Measurements from ENCODE around the gene EEFSEC.

DNA sequence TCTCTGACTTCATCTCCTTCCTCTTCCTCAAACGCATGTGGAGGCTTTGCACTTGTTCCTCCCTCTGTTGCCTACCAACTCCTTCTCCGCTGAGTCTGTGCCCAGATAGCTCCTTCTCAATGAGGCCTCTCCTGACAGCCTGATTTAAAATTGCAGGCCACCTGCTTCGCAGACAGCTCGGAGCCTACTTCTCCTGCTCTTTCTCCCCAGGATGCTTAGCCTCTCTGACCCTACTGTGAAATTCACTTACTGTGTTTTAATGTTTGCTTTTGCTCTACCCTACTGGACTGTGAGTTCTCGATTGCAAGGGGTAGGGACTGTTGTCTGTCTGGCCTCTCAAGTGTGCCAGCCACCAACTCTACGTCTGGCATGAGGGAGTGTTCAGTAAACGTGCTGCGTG is 83.4 kb downstream of the EEFSEC start:
- TF ChIP-seq, protein P1, sequence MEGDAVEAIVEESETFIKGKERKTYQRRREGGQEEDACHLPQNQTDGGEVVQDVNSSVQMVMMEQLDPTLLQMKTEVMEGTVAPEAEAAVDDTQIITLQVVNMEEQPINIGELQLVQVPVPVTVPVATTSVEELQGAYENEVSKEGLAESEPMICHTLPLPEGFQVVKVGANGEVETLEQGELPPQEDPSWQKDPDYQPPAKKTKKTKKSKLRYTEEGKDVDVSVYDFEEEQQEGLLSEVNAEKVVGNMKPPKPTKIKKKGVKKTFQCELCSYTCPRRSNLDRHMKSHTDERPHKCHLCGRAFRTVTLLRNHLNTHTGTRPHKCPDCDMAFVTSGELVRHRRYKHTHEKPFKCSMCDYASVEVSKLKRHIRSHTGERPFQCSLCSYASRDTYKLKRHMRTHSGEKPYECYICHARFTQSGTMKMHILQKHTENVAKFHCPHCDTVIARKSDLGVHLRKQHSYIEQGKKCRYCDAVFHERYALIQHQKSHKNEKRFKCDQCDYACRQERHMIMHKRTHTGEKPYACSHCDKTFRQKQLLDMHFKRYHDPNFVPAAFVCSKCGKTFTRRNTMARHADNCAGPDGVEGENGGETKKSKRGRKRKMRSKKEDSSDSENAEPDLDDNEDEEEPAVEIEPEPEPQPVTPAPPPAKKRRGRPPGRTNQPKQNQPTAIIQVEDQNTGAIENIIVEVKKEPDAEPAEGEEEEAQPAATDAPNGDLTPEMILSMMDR (optimal IDR thresholded peaks at IDR 0.05 in 1 of 3, IDR thresholded peaks at IDR 0.05 in 1 of 3, conservative IDR thresholded peaks at IDR 0.05 in 1 of 3; ENCODE audit: extremely low read depth in 1 of 3, insufficient read depth in 2 of 3, low read length in 3 of 3) = no peak
- no peak for TF ChIP-seq EZH2 (IDR thresholded peaks at IDR 0.05; ENCODE audit: low read length)
